Trophoblast cell (in vitro differentiated cells and primary cell): Measurements from ENCODE around the gene ARPC1B.
A peak's percentile ranks its signal among the peaks of the same experiment; 100 is the strongest.
"Not testable (repeated sequence)": the region's sequence is repeated elsewhere in the genome, so short reads cannot be mapped to it uniquely, and the experiment has no call there.

Experiments
- DNase-seq, 2 donors: peaks; one replicate each; pipeline ENCODE4 v3.0.0-alpha.2; 2016
- H2AFZ ChIP-seq: 2 replicates; pipeline ENCODE4 v1.6.1; 2013; ENCODE audit warnings: low read length, moderate library complexity, mild to moderate bottlenecking; ENCODE audit not compliant: insufficient read depth, poor library complexity
- H2AK5ac ChIP-seq: 2 replicates; pipeline ENCODE4 v1.6.1; 2013; ENCODE audit warnings: mild to moderate bottlenecking, low read length
- H2BK120ac ChIP-seq: 2 replicates; pipeline ENCODE4 v1.6.1; 2013; ENCODE audit warnings: low read length, mild to moderate bottlenecking, moderate library complexity; ENCODE audit not compliant: insufficient read depth, poor library complexity
- H2BK12ac ChIP-seq: 2 replicates; pipeline ENCODE4 v1.6.1; 2013; ENCODE audit warnings: mild to moderate bottlenecking, low read length, moderate library complexity
- H2BK5ac ChIP-seq: 2 replicates; pipeline ENCODE4 v1.6.1; 2013; ENCODE audit warnings: low read length, low read depth, moderate library complexity, mild to moderate bottlenecking; ENCODE audit not compliant: poor library complexity
- H3K14ac ChIP-seq: 2 replicates; pipeline ENCODE4 v1.6.1; 2013; ENCODE audit warnings: mild to moderate bottlenecking, low read length
- H3K18ac ChIP-seq: 2 replicates; pipeline ENCODE4 v1.6.1; 2013; ENCODE audit warnings: mild to moderate bottlenecking, low read length
- H3K23ac ChIP-seq: 2 replicates; pipeline ENCODE4 v1.6.1; 2013; ENCODE audit warnings: low read length
- H3K27ac ChIP-seq: 2 replicates; pipeline ENCODE4 v1.5.1; 2013; ENCODE audit warnings: low read depth, mild to moderate bottlenecking, inconsistent platforms, low read length, moderate library complexity
- H3K27me3 ChIP-seq: 2 replicates; pipeline ENCODE4 v1.6.1; 2013; ENCODE audit warnings: inconsistent platforms, mild to moderate bottlenecking, low read length, moderate library complexity; ENCODE audit not compliant: insufficient read depth
- H3K36me3 ChIP-seq, 2 experiments: 1 replicate in 1 of 2; 2 replicates in 1 of 2; pipeline ENCODE4 v1.6.1; 2013; ENCODE audit warnings: low read length in 2 of 2, mild to moderate bottlenecking in 2 of 2, moderate library complexity in 1 of 2; ENCODE audit not compliant: insufficient read depth in 2 of 2, control insufficient read depth in 1 of 2
- H3K4ac ChIP-seq: 2 replicates; pipeline ENCODE4 v1.6.1; 2013; ENCODE audit warnings: low read depth, mild to moderate bottlenecking, low read length, moderate library complexity
- H3K4me1 ChIP-seq, 2 experiments: 1 replicate in 1 of 2; 2 replicates in 1 of 2; pipeline ENCODE4 v1.6.1; 2013; ENCODE audit warnings: low read length in 2 of 2, mild to moderate bottlenecking in 2 of 2, moderate library complexity in 1 of 2; ENCODE audit not compliant: insufficient read depth in 2 of 2, control insufficient read depth in 1 of 2
- H3K4me2 ChIP-seq: 2 replicates; pipeline ENCODE4 v1.6.1; 2013; ENCODE audit warnings: inconsistent platforms, mild to moderate bottlenecking, low read length, moderate library complexity
- H3K4me3 ChIP-seq: 2 replicates; pipeline ENCODE4 v1.5.1; 2013; ENCODE audit warnings: mild to moderate bottlenecking, low read depth, low read length, inconsistent platforms
- H3K79me1 ChIP-seq: one replicate; pipeline ENCODE4 v1.6.1; 2013; ENCODE audit warnings: low read length
- H3K79me2 ChIP-seq: 2 replicates; pipeline ENCODE4 v1.6.1; 2013; ENCODE audit warnings: low read length, mild to moderate bottlenecking; ENCODE audit not compliant: control insufficient read depth, insufficient read depth, poor library complexity
- H3K9ac ChIP-seq: 2 replicates; pipeline ENCODE4 v1.6.1; 2013; ENCODE audit warnings: mild to moderate bottlenecking, low read length
- H3K9me3 ChIP-seq: 2 replicates; pipeline ENCODE4 v1.6.1; 2013; ENCODE audit warnings: low read depth, mild to moderate bottlenecking, control low read depth, inconsistent platforms, low read length; ENCODE audit not compliant: insufficient read depth
- H4K12ac ChIP-seq: 2 replicates; pipeline ENCODE4 v1.6.1; 2013; ENCODE audit warnings: low read depth, mild to moderate bottlenecking, low read length, moderate library complexity
- H4K8ac ChIP-seq: 2 replicates; pipeline ENCODE4 v1.6.1; 2013; ENCODE audit warnings: low read depth, mild to moderate bottlenecking, low read length, moderate library complexity
- H4K91ac ChIP-seq: one replicate; pipeline ENCODE4 v1.6.1; 2013; ENCODE audit warnings: low read depth, mild to moderate bottlenecking, low read length, moderate library complexity
- WGBS: extraction: QIAGEN DNeasy Blood & Tissue Kit; methylation state at CpG from one replicate; pipeline ENCODE4 v1.1.7; 2013; ENCODE audit warnings: missing lambda C conversion rate; ENCODE audit not compliant: insufficient read length, insufficient coverage; ENCODE audit errors: extremely low coverage; 5-methylcytosine and 5-hydroxymethylcytosine counted together

Gene ARPC1B

DNA sequence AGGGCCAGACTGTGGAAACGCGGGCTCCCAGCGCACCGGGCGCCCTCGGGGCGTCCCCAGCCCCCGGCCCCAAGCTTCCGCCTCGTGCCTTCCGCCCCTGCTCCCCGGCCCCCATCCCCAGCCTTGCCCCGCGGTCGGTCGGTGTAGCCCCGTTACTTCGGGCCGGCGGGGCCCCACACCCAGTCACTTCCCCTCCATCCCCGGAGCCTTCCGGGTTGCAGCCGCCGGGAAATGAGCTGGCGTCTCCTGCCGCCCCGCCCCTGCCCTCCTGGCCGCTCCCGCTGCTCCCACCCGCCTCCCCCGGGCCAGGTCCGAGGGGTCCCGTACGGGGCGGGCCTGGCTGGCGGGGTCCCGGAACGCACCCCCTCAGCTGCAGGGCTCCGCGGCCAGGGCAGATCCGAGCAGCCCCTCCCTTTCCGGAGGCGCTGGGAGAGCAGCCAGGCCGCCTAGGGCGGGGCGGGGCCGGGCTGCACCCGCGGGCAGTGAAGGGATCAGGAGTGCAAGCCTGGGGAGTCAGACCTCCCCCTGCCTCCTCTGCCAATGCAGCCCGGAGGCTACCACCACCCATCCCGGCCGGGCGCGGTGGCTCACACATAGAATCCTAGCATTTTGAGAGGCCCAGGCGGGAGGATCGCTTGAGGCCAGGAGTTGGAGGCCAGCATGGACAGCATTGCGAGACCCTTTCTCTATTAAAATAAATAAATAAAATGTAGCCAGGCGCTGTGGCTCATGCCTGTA, 709 bp downstream of the ARPC1B start:
- peaks cover 1% of the 10 kb centered on the region for H3K9me3 ChIP-seq
- H4K91ac ChIP-seq, result peak overlapping the region; percentile 65
- H3K4me1 ChIP-seq, result peaks cover 11 to 13% of the 10 kb centered on the region in 2 experiments
- H2BK120ac ChIP-seq, result peak overlapping the region; percentile 6
- peak overlapping the region; percentile 14 for H4K12ac ChIP-seq
- peak overlapping the region; percentile 59 for H3K27ac ChIP-seq
- H3K36me3 ChIP-seq, result peaks cover 8 to 15% of the 10 kb centered on the region in 2 experiments
- H3K27me3 ChIP-seq, result no peaks in the 10 kb centered on the region
- H2AK5ac ChIP-seq, result no peak overlapping the region
- peak overlapping the region; percentile 63 for H3K9ac ChIP-seq
- peak overlapping the region; percentile 68 for H4K8ac ChIP-seq
- peak overlapping the region; percentile 73 for H3K4me2 ChIP-seq
- H3K14ac ChIP-seq, result peak overlapping the region; percentile 11
- peak overlapping the region; percentile 11 for H2BK5ac ChIP-seq
- no peak overlapping the region for H3K23ac ChIP-seq
- H2BK12ac ChIP-seq, result no peak overlapping the region
- H2AFZ ChIP-seq, result no peak overlapping the region
- peak overlapping the region; percentile 83 for H3K4me3 ChIP-seq
- WGBS, result no CpG with 5 or more reads among the region's 58 CpGs
- peaks cover 16% of the 10 kb centered on the region for H3K79me1 ChIP-seq
- DNase-seq, result peak; percentile 85 to 91
- peak overlapping the region; percentile 77 for H3K4ac ChIP-seq
- H3K79me2 ChIP-seq, result peaks cover 8% of the 10 kb centered on the region
- H3K18ac ChIP-seq, result no peak overlapping the region

DNA sequence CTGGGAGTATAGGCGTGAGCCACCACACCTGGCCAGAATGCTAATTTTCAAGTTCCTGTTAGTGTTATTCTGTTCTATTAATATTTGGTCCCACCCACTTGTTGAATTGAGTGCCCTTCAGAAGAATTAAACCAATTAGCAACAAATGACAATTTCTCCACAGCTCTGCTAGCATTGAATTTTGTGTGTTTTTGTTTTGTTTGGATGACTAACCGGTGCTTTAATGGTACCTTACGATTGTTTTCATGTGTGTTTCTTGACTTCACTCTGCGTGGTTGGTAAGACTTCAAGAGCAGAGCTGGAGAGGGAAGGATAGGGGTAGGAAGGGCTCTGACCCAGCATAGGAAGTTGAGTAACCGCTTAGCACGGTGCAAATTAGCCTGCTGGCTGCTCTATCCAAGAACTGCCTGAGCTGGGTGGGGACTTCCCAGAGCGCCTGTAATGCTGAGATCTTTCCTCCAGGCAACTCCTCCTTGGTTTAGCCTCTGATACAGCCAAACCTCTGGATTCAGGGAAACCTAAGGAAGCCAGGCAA, 4.6 kb downstream of the ARPC1B start:
- Histone ChIP-seq H3K79me1 (peaks cover 15% of the 10 kb centered on the region), H4K12ac (no peak overlapping the region), H3K36me3 (peaks cover 27 to 35% of the 10 kb centered on the region in 2 experiments), H2AK5ac (no peak overlapping the region), H3K18ac (no peak overlapping the region), H3K4me3 (no peak overlapping the region), H3K14ac (peak overlapping the region; percentile 2), H3K4ac (peak overlapping the region; percentile 72), H2BK120ac (no peak overlapping the region), H3K4me1 (peaks cover 9 to 11% of the 10 kb centered on the region in 2 experiments), H3K4me2 (no peak overlapping the region), H3K79me2 (peaks cover 8% of the 10 kb centered on the region), H3K9me3 (peaks cover 2% of the 10 kb centered on the region), H4K91ac (no peak overlapping the region), H3K27ac (peak overlapping the region; percentile 50), H2BK5ac (peak overlapping the region; percentile 26), H2BK12ac (no peak overlapping the region), H4K8ac (no peak overlapping the region), H3K23ac (no peak overlapping the region), H2AFZ (no peak overlapping the region), H3K27me3 (no peaks in the 10 kb centered on the region), H3K9ac (no peak overlapping the region)
- DNase-seq, result peak; percentile 97 to 98
- no CpG with 5 or more reads among the region's 7 CpGs for WGBS

DNA sequence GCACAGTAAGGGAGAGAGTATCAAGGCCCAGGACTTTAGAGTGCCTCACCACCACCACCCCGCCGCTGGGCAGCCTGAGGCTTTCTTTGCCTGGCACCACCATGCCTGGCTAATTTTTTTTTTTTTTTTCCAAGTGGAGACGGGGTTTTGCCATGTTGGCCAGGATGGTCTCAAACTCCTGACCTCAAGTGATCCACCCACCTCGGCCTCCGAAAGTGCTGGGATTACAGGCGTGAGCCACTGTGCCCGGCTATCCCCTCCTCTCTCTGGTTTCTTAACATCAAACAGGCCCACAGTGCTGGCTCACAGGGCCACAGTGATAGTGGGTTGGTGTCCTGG, 5.1 kb downstream of the ARPC1B start:
- H3K23ac ChIP-seq, H3K79me2 ChIP-seq, DNase-seq, H2AFZ ChIP-seq, H3K9ac ChIP-seq, H3K9me3 ChIP-seq, H3K27me3 ChIP-seq, H4K8ac ChIP-seq, H2AK5ac ChIP-seq, H3K4me3 ChIP-seq, H4K91ac ChIP-seq, H3K4me2 ChIP-seq: not testable (repeated sequence)
- peaks cover 9 to 11% of the 10 kb centered on the region in 2 experiments for H3K4me1 ChIP-seq
- H3K27ac ChIP-seq, result peak overlapping the region; percentile 50
- H2BK12ac ChIP-seq, result peak overlapping the region; percentile 17
- WGBS, result no CpG with 5 or more reads among the region's 7 CpGs
- peak overlapping the region; percentile 26 for H2BK5ac ChIP-seq
- peaks cover 31 to 35% of the 10 kb centered on the region in 2 experiments for H3K36me3 ChIP-seq
- H3K4ac ChIP-seq, result peak overlapping the region; percentile 72
- H3K79me1 ChIP-seq, result peaks cover 11% of the 10 kb centered on the region
- H3K14ac ChIP-seq, result peak overlapping the region; percentile 17
- peak overlapping the region; percentile 46 for H4K12ac ChIP-seq
- peak overlapping the region; percentile 38 for H3K18ac ChIP-seq
- peak overlapping the region; percentile 68 for H2BK120ac ChIP-seq

DNA sequence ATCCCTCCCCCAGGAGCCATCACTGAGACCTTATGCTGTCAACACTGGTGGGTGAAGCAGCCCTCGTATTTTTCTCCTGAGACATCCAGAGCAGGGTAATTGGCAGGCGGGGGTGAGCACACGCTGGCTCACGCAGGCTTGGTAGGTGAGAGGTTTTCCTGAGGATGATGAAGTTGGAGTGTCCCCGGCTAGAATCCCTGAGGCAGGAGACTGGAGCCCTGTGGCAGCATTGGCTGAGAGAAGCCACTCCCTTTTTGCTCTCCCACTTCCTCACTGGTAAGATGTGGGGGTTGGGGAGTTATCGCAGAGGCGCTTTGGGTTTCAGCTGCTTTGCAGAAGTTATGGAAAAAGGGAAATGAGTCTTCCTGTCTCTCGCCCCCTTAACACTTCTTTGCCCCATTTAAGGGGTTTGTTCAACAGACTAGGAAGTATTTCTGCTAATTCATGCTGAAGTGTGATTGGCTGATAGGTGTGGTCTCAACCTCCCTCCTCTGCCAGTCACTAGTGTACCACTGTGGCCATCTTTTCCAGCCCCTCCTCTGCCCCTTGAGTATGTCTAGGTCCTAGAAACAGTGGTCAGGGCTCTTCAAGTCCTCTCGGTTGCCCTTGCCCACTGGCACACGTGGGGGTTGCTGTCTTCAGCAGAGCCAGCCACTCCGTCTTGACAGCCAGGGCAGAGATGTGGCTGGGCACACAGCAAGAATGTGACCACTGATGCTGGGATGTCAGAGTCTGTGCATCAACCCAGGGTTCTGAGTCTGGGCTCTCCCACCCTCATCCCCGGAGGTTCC, 5.7 kb downstream of the ARPC1B start:
- Histone ChIP-seq H3K23ac (no peak overlapping the region), H3K79me2 (peaks cover 5% of the 10 kb centered on the region), H2AK5ac (no peak overlapping the region), H3K9me3 (peaks cover 2% of the 10 kb centered on the region), H4K91ac (peak overlapping the region; percentile 7), H2BK5ac (no peak overlapping the region), H3K4me1 (peaks cover 9 to 11% of the 10 kb centered on the region in 2 experiments), H4K8ac (no peak overlapping the region), H3K4ac (peak overlapping the region; percentile 42), H3K4me3 (no peak overlapping the region), H3K4me2 (no peak overlapping the region), H3K27me3 (no peaks in the 10 kb centered on the region), H3K36me3 (peaks cover 31 to 35% of the 10 kb centered on the region in 2 experiments), H2BK120ac (peak overlapping the region; percentile 68), H3K9ac (no peak overlapping the region), H3K14ac (peak overlapping the region; percentile 17), H2BK12ac (peak overlapping the region; percentile 17), H3K27ac (no peak overlapping the region), H3K18ac (peak overlapping the region; percentile 38), H4K12ac (peak overlapping the region; percentile 46), H3K79me1 (peaks cover 9% of the 10 kb centered on the region), H2AFZ (no peak overlapping the region)
- no CpG with 5 or more reads among the region's 12 CpGs for WGBS
- peak; percentile 67 to 81 for DNase-seq
